CD4-positive, alpha-beta T cell (primary cell): ENCODE measurements around the gene ZHX3. TPM values are rescaled to one million over a fixed set of nuclear protein-coding genes. Genes with fewer than 3 reads are reported as not detected.

Experiments used
- ATAC-seq: fragments of 200-7000 bp; cut with Tn5 transposase; one replicate; pipeline ENCODE4 v1.10.0; 2022; ENCODE audit warnings: mild to moderate bottlenecking; ENCODE audit not compliant: poor library complexity
- CTCF ChIA-PET: fragments of 350-600 bp; sonication (Branson Sonifier 250); formaldehyde crosslinking; loops from one replicate; lab custom pipeline; 2021; ENCODE audit warnings: antibody characterized with exemption, inconsistent platforms; lab: Charles Lee
- POLR2A ChIA-PET: fragments of 350-600 bp; sonication (Branson Sonifier 250); formaldehyde crosslinking; loops from one replicate; lab custom pipeline; 2021; ENCODE audit warnings: antibody characterized with exemption, inconsistent platforms; lab: Charles Lee
- DNase-seq, 14 experiments: peaks; one replicate each; pipeline ENCODE4 v3.0.0-alpha.2; 2013 to 2020; ENCODE audit warnings: mixed read lengths in 2 of 14
- H3K27ac ChIP-seq, 2 donors: one replicate each; pipeline versions ENCODE4 v1.5.1 to v1.7.0; 2013; ENCODE audit warnings: low read length in 2 of 2, low read depth in 1 of 2, mild to moderate bottlenecking in 1 of 2
- H3K27me3 ChIP-seq, 2 experiments: 1 replicate in 1 of 2; 2 replicates in 1 of 2; pipeline versions ENCODE4 v1.6.1 to v1.7.0; 2013; ENCODE audit warnings: low read length in 2 of 2, control low read depth in 1 of 2, mild to moderate bottlenecking in 1 of 2, moderate library complexity in 1 of 2; ENCODE audit not compliant: insufficient read depth in 2 of 2, control insufficient read depth in 1 of 2
- H3K36me3 ChIP-seq: one replicate; pipeline ENCODE4 v1.6.1; 2013; ENCODE audit warnings: low read length, control low read depth; ENCODE audit not compliant: insufficient read depth
- H3K4me1 ChIP-seq: one replicate; pipeline ENCODE4 v1.6.1; 2013; ENCODE audit warnings: low read length, control low read depth; ENCODE audit not compliant: insufficient read depth
- H3K4me3 ChIP-seq: one replicate; pipeline ENCODE4 v1.5.1; 2013; ENCODE audit warnings: mild to moderate bottlenecking, low read length, moderate library complexity
- H3K9me3 ChIP-seq, 2 experiments: 1 replicate in 1 of 2; 2 replicates in 1 of 2; pipeline versions ENCODE4 v1.6.1 to v1.7.0; 2013; ENCODE audit warnings: low read length in 2 of 2, mild to moderate bottlenecking in 2 of 2, control low read depth in 1 of 2, moderate library complexity in 1 of 2; ENCODE audit not compliant: control insufficient read depth in 1 of 2, insufficient read depth in 1 of 2
- H3K27ac Mint-ChIP-seq: one replicate; pipeline ENCODE4 v1.8.0; 2020; ENCODE audit warnings: mixed read lengths
- H3K27me3 Mint-ChIP-seq: one replicate; pipeline ENCODE4 v1.8.0; 2021; ENCODE audit warnings: mixed read lengths
- H3K36me3 Mint-ChIP-seq: one replicate; pipeline ENCODE4 v1.8.0; 2021; ENCODE audit warnings: low read depth, mixed read lengths
- H3K4me1 Mint-ChIP-seq: one replicate; pipeline ENCODE4 v1.8.0; 2021; ENCODE audit warnings: low read depth, mixed read lengths
- H3K4me3 Mint-ChIP-seq: one replicate; pipeline ENCODE4 v1.8.0; 2020; ENCODE audit warnings: mild to moderate bottlenecking, mixed read lengths
- H3K9me3 Mint-ChIP-seq: one replicate; pipeline ENCODE4 v1.8.0; 2020; ENCODE audit warnings: mixed read lengths
- intact Hi-C, 2 experiments: fragments of 100-400 bp; cut with DNase I in 1 of 2; cut with micrococcal nuclease in 1 of 2; formaldehyde crosslinking; loops; one replicate each; pipeline versions ENCODE4 v1.15.1 to v1.9.0; 2023 to 2025; cut with DNase I, micrococcal nuclease
- total RNA-seq, 174 experiments: library from RNA in 2 of 174; stranded (reverse) in 2 of 174; gene quantifications; one replicate each; pipeline ENCODE4 v1.2.3 and lab custom pipeline; 2021 to 2026
- TF ChIP-seq, protein P1 (sequence below): fragments of 200-600 bp; IDR thresholded peaks from one replicate; pipeline ENCODE4 v1.8.0; 2022; ENCODE audit warnings: antibody characterized with exemption, mild to moderate bottlenecking

Gene ZHX3
- total RNA-seq, 2 experiments from 2014 or later, result 6.6 to 7.6 TPM

- no peaks in the 10 kb centered on the region for H3K27me3 ChIP-seq
- TF ChIP-seq, protein P1, sequence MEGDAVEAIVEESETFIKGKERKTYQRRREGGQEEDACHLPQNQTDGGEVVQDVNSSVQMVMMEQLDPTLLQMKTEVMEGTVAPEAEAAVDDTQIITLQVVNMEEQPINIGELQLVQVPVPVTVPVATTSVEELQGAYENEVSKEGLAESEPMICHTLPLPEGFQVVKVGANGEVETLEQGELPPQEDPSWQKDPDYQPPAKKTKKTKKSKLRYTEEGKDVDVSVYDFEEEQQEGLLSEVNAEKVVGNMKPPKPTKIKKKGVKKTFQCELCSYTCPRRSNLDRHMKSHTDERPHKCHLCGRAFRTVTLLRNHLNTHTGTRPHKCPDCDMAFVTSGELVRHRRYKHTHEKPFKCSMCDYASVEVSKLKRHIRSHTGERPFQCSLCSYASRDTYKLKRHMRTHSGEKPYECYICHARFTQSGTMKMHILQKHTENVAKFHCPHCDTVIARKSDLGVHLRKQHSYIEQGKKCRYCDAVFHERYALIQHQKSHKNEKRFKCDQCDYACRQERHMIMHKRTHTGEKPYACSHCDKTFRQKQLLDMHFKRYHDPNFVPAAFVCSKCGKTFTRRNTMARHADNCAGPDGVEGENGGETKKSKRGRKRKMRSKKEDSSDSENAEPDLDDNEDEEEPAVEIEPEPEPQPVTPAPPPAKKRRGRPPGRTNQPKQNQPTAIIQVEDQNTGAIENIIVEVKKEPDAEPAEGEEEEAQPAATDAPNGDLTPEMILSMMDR, result no peak
- no peak for DNase-seq
- H3K36me3 Mint-ChIP-seq, result no peaks in the 10 kb centered on the region
- no peak overlapping the region for H3K27ac Mint-ChIP-seq
- H3K4me1 ChIP-seq, result peaks cover 11% of the 10 kb centered on the region
- H3K27me3 Mint-ChIP-seq, result no peaks in the 10 kb centered on the region
- ChIA-PET POLR2A (no interaction called here), CTCF (interaction anchor here (1.5 kb wide), 1 partner anchor 56 kb away, joined by 4 read pairs; no protein-coding TSS in a partner anchor)
- H3K9me3 ChIP-seq, result no peaks in the 10 kb centered on the region
- ATAC-seq, result no peak
- no peak overlapping the region for H3K4me3 Mint-ChIP-seq
- no peak overlapping the region for H3K27ac ChIP-seq
- no peak overlapping the region for H3K4me3 ChIP-seq
- no peaks in the 10 kb centered on the region for H3K36me3 ChIP-seq
- no peaks in the 10 kb centered on the region for H3K9me3 Mint-ChIP-seq
- H3K4me1 Mint-ChIP-seq, result peaks cover 26% of the 10 kb centered on the region
- intact Hi-C loops, result no loop called here
Observed at GRCh38 chr20:41228858-41229257, 88.7 kb downstream of the ZHX3 start.

GRCh38 chr20:41226426-41226825, 91.1 kb downstream of the ZHX3 start:
- no peak overlapping the region for H3K27ac Mint-ChIP-seq
- no peak overlapping the region for H3K4me3 Mint-ChIP-seq
- ATAC-seq (no peak), DNase-seq (no peak)
- no peaks in the 10 kb centered on the region for H3K27me3 Mint-ChIP-seq
- Histone ChIP-seq H3K27ac (no peak overlapping the region), H3K9me3 (no peaks in the 10 kb centered on the region), H3K27me3 (no peaks in the 10 kb centered on the region), H3K4me1 (no peaks in the 10 kb centered on the region), H3K36me3 (no peaks in the 10 kb centered on the region), H3K4me3 (no peak overlapping the region)
- H3K36me3 Mint-ChIP-seq, result no peaks in the 10 kb centered on the region
- H3K9me3 Mint-ChIP-seq, result no peaks in the 10 kb centered on the region
- CTCF ChIA-PET, result no interaction called here
- H3K4me1 Mint-ChIP-seq, result peaks cover 5% of the 10 kb centered on the region
- POLR2A ChIA-PET, result no interaction called here
- intact Hi-C loops, result no loop called here
- TF ChIP-seq, protein P1, result no peak

DNA sequence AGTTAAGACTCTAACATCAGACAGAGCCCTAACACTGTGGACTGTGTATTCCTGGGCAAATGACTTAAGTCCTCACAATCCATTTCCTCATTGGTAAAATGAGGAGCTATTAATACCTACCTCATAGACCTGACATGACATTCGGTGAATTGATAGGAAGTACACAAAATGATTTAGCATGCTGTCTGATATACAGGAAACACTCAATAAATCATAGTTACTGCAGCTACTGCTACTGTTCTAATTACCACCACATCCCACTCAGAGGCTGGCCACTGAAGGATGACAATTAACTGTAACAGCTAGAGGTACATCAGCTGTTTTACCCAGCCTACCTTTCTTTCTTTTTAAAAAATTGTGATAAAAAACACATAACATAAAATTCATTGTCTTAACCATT, 92.4 kb downstream of the ZHX3 start:
- H3K27ac Mint-ChIP-seq, result no peak overlapping the region
- H3K9me3 Mint-ChIP-seq, result no peaks in the 10 kb centered on the region
- Histone ChIP-seq H3K9me3 (no peaks in the 10 kb centered on the region), H3K27me3 (no peaks in the 10 kb centered on the region), H3K36me3 (no peaks in the 10 kb centered on the region), H3K4me3 (no peak overlapping the region), H3K4me1 (no peaks in the 10 kb centered on the region), H3K27ac (no peak overlapping the region)
- H3K4me1 Mint-ChIP-seq, result no peaks in the 10 kb centered on the region
- POLR2A ChIA-PET, result interaction anchor here (1.4 kb wide), 2 partner anchors 88 to 90 kb away, joined by 4 to 5 read pairs; partner anchors contain the start of gene PLCG1
- DNase-seq (no peak), ATAC-seq (no peak)
- H3K4me3 Mint-ChIP-seq, result no peak overlapping the region
- H3K36me3 Mint-ChIP-seq, result no peaks in the 10 kb centered on the region
- intact Hi-C loops, result no loop called here
- TF ChIP-seq, protein P1, result no peak
- CTCF ChIA-PET, result interaction anchor here (1.2 kb wide), 1 partner anchor 90 kb away, joined by 5 read pairs; no protein-coding TSS in a partner anchor
- H3K27me3 Mint-ChIP-seq, result no peaks in the 10 kb centered on the region
